NCI-H1930 (cell line): ENCODE results near the gene ARMC5.
A peak's percentile ranks its signal among the peaks of the same experiment; 100 is the strongest.
"Not testable (repeated sequence)": the region's sequence is repeated elsewhere in the genome, so short reads cannot be mapped to it uniquely, and the experiment has no call there.

ENCODE experiments used
- DNase-seq, 2 experiments: peaks; one replicate each; lab custom pipeline; 2025; lab: John Stamatoyannopoulos, UW

Gene ARMC5

GRCh38 chr16:31499928-31500327 is 40.6 kb downstream of the ARMC5 start:
- no peak for DNase-seq

DNA sequence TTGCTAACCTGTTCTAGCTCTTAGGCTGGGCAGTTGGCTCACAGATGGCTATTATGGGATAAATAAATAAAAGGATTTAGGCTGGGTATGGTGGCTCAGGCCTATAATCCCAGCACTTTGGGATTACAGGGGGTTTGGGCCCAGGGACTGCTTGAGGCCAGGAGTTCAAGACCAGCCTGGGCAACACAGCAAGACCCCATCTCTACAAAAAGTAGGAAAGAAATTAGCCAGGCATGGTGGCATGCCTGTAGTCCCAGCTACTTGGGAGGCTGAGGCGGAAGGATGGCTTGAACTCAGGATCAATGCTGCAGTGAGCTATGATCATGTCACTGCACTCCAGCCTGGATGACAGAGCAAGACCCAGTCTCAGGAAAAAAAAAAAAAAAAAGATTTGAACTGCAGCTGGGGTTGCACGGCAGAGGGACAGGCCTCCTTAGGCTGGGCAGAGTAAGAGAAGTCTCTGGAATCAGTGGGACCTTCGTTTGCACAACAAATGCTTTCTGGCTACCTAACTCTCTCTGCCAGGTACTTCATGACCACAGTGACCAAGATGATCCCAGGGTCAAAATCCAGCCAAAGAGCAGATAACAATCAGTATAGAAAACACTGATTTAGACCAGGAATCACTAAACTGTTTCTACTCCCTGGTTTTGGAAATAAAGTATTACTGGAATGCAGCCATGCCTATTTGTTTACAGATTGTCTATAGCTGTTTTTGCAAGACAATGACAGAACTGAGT is 42.1 kb downstream of the ARMC5 start:
- no peak for DNase-seq

DNA sequence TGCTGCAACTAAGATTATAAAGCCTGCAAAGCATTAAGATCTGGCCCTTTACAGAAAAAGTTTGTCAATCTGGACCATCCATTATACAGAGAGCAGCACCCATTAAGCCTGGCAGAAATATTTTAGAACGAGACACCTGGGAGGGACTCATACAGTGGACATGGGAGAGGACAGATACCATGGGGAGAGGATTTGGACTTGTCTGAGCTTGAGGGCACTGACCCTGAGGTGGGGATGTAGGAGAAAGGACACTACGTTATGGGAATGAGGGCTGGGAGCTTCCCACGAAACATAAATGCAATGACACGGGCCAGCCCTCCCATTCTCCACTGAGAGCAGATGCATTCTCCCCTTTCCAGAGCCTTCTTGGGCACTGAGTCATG is 42.7 kb downstream of the ARMC5 start:
- DNase-seq, result no peak

DNA sequence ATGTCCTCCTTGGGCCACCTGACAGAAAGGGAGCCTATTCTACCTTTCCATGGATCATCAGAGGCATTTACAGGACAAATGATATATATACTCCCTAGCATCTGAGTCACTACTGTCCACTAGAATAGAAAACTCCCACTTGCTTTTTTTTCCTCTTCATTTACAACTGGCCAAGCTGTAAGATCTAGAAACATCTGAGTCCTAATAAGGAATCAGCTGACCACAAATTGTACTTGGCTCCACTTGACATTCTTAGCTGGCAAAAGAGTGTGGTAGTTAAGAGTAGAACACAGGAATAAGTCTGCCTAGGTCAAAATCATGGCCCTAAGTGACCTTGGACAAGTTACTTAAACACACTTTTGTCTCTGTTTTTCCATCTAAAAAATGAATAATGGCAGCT is 43.7 kb downstream of the ARMC5 start:
- DNase-seq, result no peak

DNA sequence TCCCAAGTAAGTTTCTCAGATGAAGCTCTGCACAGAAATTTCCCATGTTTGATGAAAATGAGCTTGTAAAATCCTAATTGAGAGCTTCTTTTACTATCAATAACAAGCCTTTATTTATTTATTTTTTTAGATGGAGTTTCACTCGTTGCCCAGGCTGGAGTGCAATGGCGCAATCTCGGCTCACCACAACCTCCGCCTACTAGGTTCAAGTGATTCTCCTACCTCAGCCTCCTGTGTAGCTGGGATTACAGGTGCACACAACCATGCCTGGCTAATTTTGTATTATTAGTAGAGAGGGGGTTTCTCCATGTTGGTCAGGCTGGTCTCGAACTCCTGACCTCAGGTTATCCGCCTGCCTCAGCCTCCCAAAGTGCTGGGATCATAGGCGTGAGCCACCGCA is 44.3 kb downstream of the ARMC5 start:
- not testable (repeated sequence) for DNase-seq

- DNase-seq, result no peak
These were observed 44.9 kb downstream of the ARMC5 start for GRCh38 chr16:31504159-31504558.

DNA sequence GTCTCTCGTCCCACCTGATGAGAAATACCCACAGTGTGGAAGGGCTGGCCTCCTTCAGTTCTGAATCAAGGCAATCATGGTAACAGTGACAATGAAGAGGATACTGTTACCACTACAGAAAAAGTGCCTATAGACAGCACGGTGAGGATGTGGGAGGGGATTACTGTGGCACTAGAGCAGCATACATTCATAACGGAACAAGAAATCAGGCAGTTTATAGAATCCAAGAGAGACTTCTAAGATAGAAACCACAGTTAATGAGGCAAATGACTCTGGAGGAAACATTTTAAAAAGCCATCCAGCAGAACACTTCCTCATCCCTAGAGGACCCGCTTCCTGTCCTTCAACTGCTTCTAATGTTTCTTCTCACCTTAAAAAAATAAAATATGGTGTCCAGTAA is 46.2 kb downstream of the ARMC5 start:
- no peak for DNase-seq

- no peak for DNase-seq
These were observed 48.3 kb downstream of the ARMC5 start for GRCh38 chr16:31507617-31507928.

DNA sequence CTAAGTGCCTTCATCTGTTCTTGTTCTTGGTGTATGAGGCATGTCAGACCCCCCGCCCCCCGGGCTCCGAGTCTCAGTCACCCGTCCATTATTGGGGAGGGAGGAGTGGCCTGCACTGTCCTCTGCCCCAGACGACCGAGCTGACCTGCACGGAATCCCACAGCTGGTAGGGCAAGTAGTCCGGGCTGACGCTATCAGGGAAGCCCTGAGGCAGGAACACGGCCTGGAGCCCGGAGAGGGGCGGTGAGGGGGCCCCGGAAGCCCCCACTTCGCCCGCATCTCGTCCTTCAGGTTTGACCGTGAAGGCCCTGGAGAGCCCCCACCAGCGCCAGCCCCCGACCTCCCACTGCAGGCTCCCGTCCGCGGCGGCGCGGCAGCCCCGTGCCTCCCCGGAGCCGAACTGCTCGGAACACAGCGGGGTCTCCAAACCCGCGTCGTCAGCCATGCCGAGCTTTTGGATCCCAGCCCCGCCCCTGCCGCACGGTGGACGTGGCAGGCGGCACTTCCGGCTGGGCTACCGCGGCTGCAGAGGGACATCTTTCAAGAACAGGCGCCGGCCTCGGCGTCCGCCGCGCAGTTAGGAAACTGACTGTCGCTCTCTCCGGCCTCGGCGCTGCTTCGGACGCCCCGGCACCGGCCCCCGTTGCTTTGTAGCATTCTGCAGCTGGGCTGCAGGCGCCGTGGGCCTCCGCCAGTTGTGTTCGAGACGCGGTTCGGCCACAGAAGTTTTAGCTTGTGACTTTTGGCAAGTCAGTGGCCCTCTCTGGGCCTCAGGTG is 48.8 kb downstream of the ARMC5 start, which contains the start of gene RUSF1:
TSS of gene RUSF1 (minus strand) at position 463 of the 777 bp plus-strand sequence. CDS start at position 445, 18 bp downstream.
- DNase-seq, result peak; percentile 85 to 86

- no peak for DNase-seq
These were observed 49.5 kb downstream of the ARMC5 start for GRCh38 chr16:31508706-31509195.

GRCh38 chr16:31513126-31513525 is 53.8 kb downstream of the ARMC5 start:
- DNase-seq, result no peak

- no peak for DNase-seq
These were observed 54.6 kb downstream of the ARMC5 start for GRCh38 chr16:31513884-31514283.
